IMR-90 (cell line): ENCODE results near the gene RERE. TPM values are rescaled to one million over a fixed set of nuclear protein-coding genes. Genes with fewer than 3 reads are reported as not detected.

Source experiments
- ATAC-seq: fragments of 200-7000 bp; cut with Tn5 transposase; 2 replicates; pipeline ENCODE4 v1.9.1; 2020; ENCODE audit warnings: low read depth, mild to moderate bottlenecking, moderate library complexity
- BruUV-seq: library from RNA; stranded (reverse); fragments of 400-500 nt; replicated peaks from 2 replicates; lab custom pipeline; 2021; lab: Mats Ljungman, UMichigan
- CTCF ChIA-PET: fragments of 300-600 bp; formaldehyde crosslinking; extraction: SDS; loops from one replicate; lab custom pipeline; 2021; ENCODE audit warnings: antibody characterized with exemption; lab: Yijun Ruan, JAX
- POLR2A ChIA-PET: fragments of 300-600 bp; sonication (Branson Sonifier 250); formaldehyde crosslinking; loops from one replicate; lab custom pipeline; 2022; ENCODE audit warnings: antibody characterized with exemption; ENCODE audit not compliant: unreplicated experiment; lab: Charles Lee
- DNase-seq: peaks from one replicate; pipeline ENCODE4 v3.0.0; 2013
- H2AFZ ChIP-seq: replicated peaks from 2 replicates; pipeline ENCODE3; 2013; ENCODE audit warnings: low read length, mild to moderate bottlenecking; ENCODE audit not compliant: poor library complexity
- H2AK5ac ChIP-seq: 2 replicates; pipeline ENCODE4 v1.6.1; 2013; ENCODE audit warnings: low read depth, low read length, inconsistent platforms
- H2AK9ac ChIP-seq: replicated peaks from 2 replicates; pipeline ENCODE3; 2013; ENCODE audit warnings: mild to moderate bottlenecking, low read depth, low read length, moderate library complexity; ENCODE audit not compliant: poor library complexity
- H2BK120ac ChIP-seq: 2 replicates; pipeline ENCODE4 v1.6.1; 2013; ENCODE audit warnings: low read depth, low read length, inconsistent platforms
- H2BK15ac ChIP-seq: 3 replicates; pipeline ENCODE4 v1.6.1; 2013; ENCODE audit warnings: low read depth, low read length, inconsistent platforms
- H2BK20ac ChIP-seq: 2 replicates; pipeline ENCODE4 v1.6.1; 2013; ENCODE audit warnings: low read depth, mild to moderate bottlenecking, inconsistent platforms, low read length, moderate library complexity
- H2BK5ac ChIP-seq: 2 replicates; pipeline ENCODE4 v1.6.1; 2013; ENCODE audit warnings: mild to moderate bottlenecking, low read depth, low read length, inconsistent platforms; ENCODE audit not compliant: poor library complexity, severe bottlenecking
- H3K14ac ChIP-seq: replicated peaks from 2 replicates; pipeline ENCODE4 v1.6.1; 2013; ENCODE audit warnings: low read depth, low read length, inconsistent platforms
- H3K18ac ChIP-seq: 2 replicates; pipeline ENCODE4 v1.6.1; 2013; ENCODE audit warnings: low read depth, low read length, control low read depth
- H3K23ac ChIP-seq: 2 replicates; pipeline ENCODE4 v1.6.1; 2013; ENCODE audit warnings: low read depth, low read length, inconsistent platforms
- H3K27ac ChIP-seq: 2 replicates; pipeline ENCODE4 v1.5.1; 2013; ENCODE audit warnings: mild to moderate bottlenecking, control low read depth, low read length; ENCODE audit not compliant: insufficient read depth
- H3K27me3 ChIP-seq: 2 replicates; pipeline ENCODE4 v1.6.1; 2013; ENCODE audit warnings: low read length; ENCODE audit not compliant: control insufficient read depth, insufficient read depth
- H3K36me3 ChIP-seq: 2 replicates; pipeline ENCODE4 v1.6.1; 2013; ENCODE audit warnings: low read length, mixed read lengths; ENCODE audit not compliant: control insufficient read depth, insufficient read depth
- H3K4ac ChIP-seq: 2 replicates; pipeline ENCODE4 v1.6.1; 2013; ENCODE audit warnings: low read depth, low read length, inconsistent platforms
- H3K4me1 ChIP-seq: 2 replicates; pipeline ENCODE4 v1.6.1; 2013; ENCODE audit warnings: low read length, mixed read lengths; ENCODE audit not compliant: control insufficient read depth, insufficient read depth
- H3K4me2 ChIP-seq: 2 replicates; pipeline ENCODE4 v1.6.1; 2013; ENCODE audit warnings: low read depth, mild to moderate bottlenecking, control low read depth, low read length, moderate library complexity
- H3K4me3 ChIP-seq: 2 replicates; pipeline ENCODE4 v1.5.1; 2013; ENCODE audit warnings: low read depth, mild to moderate bottlenecking, control low read depth, low read length, moderate library complexity; ENCODE audit not compliant: insufficient read depth
- H3K56ac ChIP-seq: 2 replicates; pipeline ENCODE4 v1.6.1; 2013; ENCODE audit warnings: low read length, inconsistent platforms; ENCODE audit not compliant: insufficient read depth; ENCODE audit errors: extremely low read depth
- H3K79me1 ChIP-seq, 2 experiments: 2 replicates each; pipeline ENCODE4 v1.6.1; 2013; ENCODE audit warnings: low read length in 2 of 2, inconsistent platforms in 1 of 2, low read depth in 1 of 2
- H3K9ac ChIP-seq: 2 replicates; pipeline ENCODE4 v1.6.1; 2013; ENCODE audit warnings: low read depth, low read length, control low read depth
- H3K9me1 ChIP-seq: 2 replicates; pipeline ENCODE4 v1.6.1; 2013; ENCODE audit warnings: low read length, inconsistent platforms; ENCODE audit not compliant: insufficient read depth
- H3K9me3 ChIP-seq: 2 replicates; pipeline ENCODE4 v1.6.1; 2013; ENCODE audit warnings: low read length; ENCODE audit not compliant: control insufficient read depth, insufficient read depth
- H4K20me1 ChIP-seq: 2 replicates; pipeline ENCODE4 v1.6.1; 2013; ENCODE audit warnings: low read length, inconsistent platforms; ENCODE audit not compliant: insufficient read depth
- H4K5ac ChIP-seq: 2 replicates; pipeline ENCODE4 v1.6.1; 2013; ENCODE audit warnings: mild to moderate bottlenecking, low read depth, low read length, control low read depth
- H4K8ac ChIP-seq, 2 experiments: 2 replicates each; pipeline ENCODE4 v1.6.1; 2013; ENCODE audit warnings: low read depth in 2 of 2, low read length in 2 of 2, control low read depth in 1 of 2, inconsistent platforms in 1 of 2
- H4K91ac ChIP-seq: 2 replicates; pipeline ENCODE4 v1.6.1; 2013; ENCODE audit warnings: low read depth, low read length, inconsistent platforms; ENCODE audit not compliant: insufficient read depth
- CEBPB ChIP-seq: IDR thresholded peaks from 2 replicates; pipeline ENCODE4 v1.6.1; 2012; ENCODE audit warnings: low read depth, low read length, improper control_type of control experiment
- CHD1 ChIP-seq: IDR thresholded peaks from 2 replicates; pipeline ENCODE4 v1.6.1; 2012; ENCODE audit warnings: low read depth, low read length, improper control_type of control experiment
- MAZ ChIP-seq: IDR thresholded peaks from 2 replicates; pipeline ENCODE4 v1.6.1; 2012; ENCODE audit warnings: low read depth, mild to moderate bottlenecking, low read length, improper control_type of control experiment, moderate library complexity, borderline replicate concordance
- SMC3 ChIP-seq: fragments of 150-350 bp; IDR thresholded peaks from 2 replicates; pipeline ENCODE4 v1.6.1; 2016; ENCODE audit warnings: low read depth, mild to moderate bottlenecking, antibody characterized with exemption, low read length, moderate library complexity
- WGBS, 2 experiments: methylation state at CpG; one replicate each; pipeline versions ENCODE4 v1.1.5 to v1.1.7; 2013; ENCODE audit warnings: missing lambda C conversion rate in 2 of 2; ENCODE audit not compliant: insufficient read length in 1 of 2; ENCODE audit errors: extremely low coverage in 2 of 2; 5-methylcytosine and 5-hydroxymethylcytosine counted together
- dilution Hi-C: fragments of 300-500 bp; cut with HindIII; formaldehyde crosslinking; loops from one replicate; pipeline ENCODE4 v1.14.3; 2018; ENCODE audit warnings: low sequenced_read_pairs; ENCODE audit not compliant: unreplicated experiment
- in situ Hi-C: fragments of 300-500 bp; cut with MboI; formaldehyde crosslinking; loops from 3 replicates; pipeline ENCODE4 v1.14.3; 2019; ENCODE audit warnings: low sequenced_read_pairs, inconsistent platforms, mixed read lengths
- intact Hi-C: fragments of 100-400 bp; cut with micrococcal nuclease; formaldehyde crosslinking; loops from 2 replicates; pipeline ENCODE4 v1.10.0; 2022
- polyA plus RNA-seq, 3 experiments: library from polyadenylated mRNA; depleted of rRNA; stranded (reverse); fragments of >200 nt; gene quantifications; 2 replicates each; pipeline ENCODE4 v1.2.3, GENCODE V29; 2012; ENCODE audit warnings: low replicate concordance in 1 of 3
- total RNA-seq: library from RNA; depleted of rRNA; stranded (reverse); fragments of >200 nt; gene quantifications from 2 replicates; pipeline ENCODE4 v1.2.3, GENCODE V29; 2012
- TF ChIP-seq, protein P1 (sequence below): fragments of 150-350 bp; IDR thresholded peaks from 2 replicates; pipeline ENCODE4 v1.6.1; 2016; ENCODE audit warnings: low read depth, mild to moderate bottlenecking, low read length, moderate library complexity, borderline replicate concordance

Gene RERE
- total and polyA plus RNA-seq, 2 of the 4 experiments (the other 2 are of a cell fraction) = 11.5 to 25.1 TPM

DNA sequence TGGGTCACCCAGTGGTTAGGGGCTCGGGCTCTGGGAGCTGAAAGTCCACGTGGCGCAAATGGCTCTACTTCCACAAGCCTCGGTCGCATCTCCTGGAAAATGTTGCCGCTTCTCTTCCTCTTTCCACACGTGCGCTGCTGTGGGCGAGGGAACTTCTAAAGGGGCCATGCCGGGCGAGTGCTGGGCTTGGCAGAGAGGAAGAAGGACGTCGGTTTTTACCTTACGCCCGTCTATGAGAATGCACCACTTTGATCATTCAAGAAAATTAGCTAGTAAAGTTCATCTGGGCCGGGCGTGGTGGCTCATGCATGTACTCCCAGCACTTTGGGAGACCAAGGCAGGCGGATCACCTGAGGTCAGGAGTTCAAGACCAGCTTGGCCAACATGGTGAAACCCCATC is 489.2 kb downstream of the RERE start:
- Histone ChIP-seq H3K23ac (no peak overlapping the region), H3K9me3 (no peaks in the 10 kb centered on the region), H3K4me3 (no peak overlapping the region), H3K18ac (no peak overlapping the region), H3K56ac (no peak overlapping the region), H3K9ac (no peak overlapping the region), H2AK9ac (no peak overlapping the region), H2AK5ac (no peak overlapping the region), H3K14ac (no peak overlapping the region), H4K5ac (no peak overlapping the region), H3K4ac (no peak overlapping the region), H2BK120ac (no peak overlapping the region), H4K20me1 (no peaks in the 10 kb centered on the region), H3K4me2 (no peak overlapping the region), H4K8ac (no peak overlapping the region), H2BK5ac (no peak overlapping the region), H4K91ac (no peak overlapping the region), H3K36me3 (peaks cover 12% of the 10 kb centered on the region), H3K79me1 (no peaks in the 10 kb centered on the region), H2AFZ (no peak overlapping the region), H3K4me1 (no peaks in the 10 kb centered on the region), H3K9me1 (peaks cover 6% of the 10 kb centered on the region; the same call in 1 of the 2 replicates), H2BK20ac (no peak overlapping the region), H3K27ac (no peak overlapping the region), H2BK15ac (no peak overlapping the region), H3K27me3 (no peaks in the 10 kb centered on the region)
- 99% methylated on average over 11 of the region's 18 CpGs; no CpG with 5 or more reads in 1 of the 2 experiments for WGBS, 2 experiments
- dilution Hi-C loops (no loop called here), intact Hi-C loops (no loop called here), in situ Hi-C loops (no loop called here)
- CTCF ChIA-PET = no interaction called here
- DNase-seq (no peak), ATAC-seq (no peak)
- TF ChIP-seq MAZ (no peak), CHD1 (no peak), CEBPB (no peak), SMC3 (no peak)
- TF ChIP-seq, protein P1, sequence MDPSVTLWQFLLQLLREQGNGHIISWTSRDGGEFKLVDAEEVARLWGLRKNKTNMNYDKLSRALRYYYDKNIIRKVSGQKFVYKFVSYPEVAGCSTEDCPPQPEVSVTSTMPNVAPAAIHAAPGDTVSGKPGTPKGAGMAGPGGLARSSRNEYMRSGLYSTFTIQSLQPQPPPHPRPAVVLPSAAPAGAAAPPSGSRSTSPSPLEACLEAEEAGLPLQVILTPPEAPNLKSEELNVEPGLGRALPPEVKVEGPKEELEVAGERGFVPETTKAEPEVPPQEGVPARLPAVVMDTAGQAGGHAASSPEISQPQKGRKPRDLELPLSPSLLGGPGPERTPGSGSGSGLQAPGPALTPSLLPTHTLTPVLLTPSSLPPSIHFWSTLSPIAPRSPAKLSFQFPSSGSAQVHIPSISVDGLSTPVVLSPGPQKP = no peak
- no TSS peak for BruUV-seq
- POLR2A ChIA-PET = no interaction called here
